Esophagus mucosa (tissue), 1 donor: Measurements from ENCODE around the gene SMCHD1. TPM values are rescaled to one million over a fixed set of nuclear protein-coding genes. Genes with fewer than 3 reads are reported as not detected.
"Not testable (repeated sequence)": the region's sequence is repeated elsewhere in the genome, so short reads cannot be mapped to it uniquely, and the experiment has no call there.

Source experiments
- ATAC-seq: fragments of 200-7000 bp; cut with Tn5 transposase; one replicate; pipeline ENCODE4 v1.9.1; 2020
- total RNA-seq: library from RNA; stranded (reverse); gene quantifications from one replicate; pipeline ENCODE4 v1.2.4, GENCODE V29; 2023
- donor health status: DM: yes; HTN: yes; CAD: no.

Gene SMCHD1
- total RNA-seq, 1 donor from 2014 or later, result 20.9 TPM

GRCh38 chr18:2822213-2822921, 166.8 kb downstream of the SMCHD1 start:
- no peak for ATAC-seq

GRCh38 chr18:2823202-2823601, 167.7 kb downstream of the SMCHD1 start:
- no peak for ATAC-seq

GRCh38 chr18:2823966-2824365, 168.4 kb downstream of the SMCHD1 start:
- no peak for ATAC-seq

GRCh38 chr18:2824865-2825264, 169.3 kb downstream of the SMCHD1 start:
- peak; percentile 51 for ATAC-seq

- no peak for ATAC-seq
Observed at GRCh38 chr18:2825613-2826175, 170.2 kb downstream of the SMCHD1 start.

- ATAC-seq, result no peak
Observed at GRCh38 chr18:2826581-2826980, 171.1 kb downstream of the SMCHD1 start.

GRCh38 chr18:2827061-2827460, 171.5 kb downstream of the SMCHD1 start:
- ATAC-seq, result peak; percentile 64

GRCh38 chr18:2836118-2836517, 180.6 kb downstream of the SMCHD1 start:
- ATAC-seq, result not testable (repeated sequence)

GRCh38 chr18:2837290-2837689, 181.8 kb downstream of the SMCHD1 start:
- ATAC-seq, result not testable (repeated sequence)

- no peak for ATAC-seq
Observed at GRCh38 chr18:2839202-2839601, 183.7 kb downstream of the SMCHD1 start.

- ATAC-seq, result no peak
Observed at GRCh38 chr18:2840521-2840920, 185.0 kb downstream of the SMCHD1 start.

GRCh38 chr18:2843146-2843545, 187.6 kb downstream of the SMCHD1 start:
- ATAC-seq, result no peak

GRCh38 chr18:2845172-2845571, 189.6 kb downstream of the SMCHD1 start:
- no peak for ATAC-seq

- ATAC-seq, result peak; percentile 44
Observed at GRCh38 chr18:2846636-2847316, 191.2 kb downstream of the SMCHD1 start, which contains the start of gene EMILIN2. Gene EMILIN2, plus strand, starts transcription at chr18:2847006. Its CDS starts 183 bp downstream, at chr18:2847189.

GRCh38 chr18:2847317-2848246, 192.1 kb downstream of the SMCHD1 start:
- ATAC-seq, result peak; percentile 17

- no peak for ATAC-seq
Observed at GRCh38 chr18:2848247-2849246, 193.0 kb downstream of the SMCHD1 start.

GRCh38 chr18:2850816-2851215, 195.3 kb downstream of the SMCHD1 start:
- ATAC-seq, result no peak

- ATAC-seq, result no peak
Observed at GRCh38 chr18:2851771-2852170, 196.2 kb downstream of the SMCHD1 start.

- not testable (repeated sequence) for ATAC-seq
Observed at GRCh38 chr18:2852460-2852859, 196.9 kb downstream of the SMCHD1 start.

- ATAC-seq, result no peak
Observed at GRCh38 chr18:2853173-2853925, 197.8 kb downstream of the SMCHD1 start.
